GM12875 (cell line): Measurements from ENCODE around the gene AQR.

ENCODE experiments used
- H3K4me3 ChIP-seq: one replicate; pipeline ENCODE4 v1.5.1; 2011; ENCODE audit warnings: low read depth, low read length, control low read depth
- TF ChIP-seq, protein P1 (sequence below): IDR thresholded peaks from 2 replicates; pipeline ENCODE4 v1.5.1; 2011; ENCODE audit warnings: low read depth, mild to moderate bottlenecking, control low read depth, inconsistent platforms, low read length, moderate library complexity, borderline replicate concordance; ENCODE audit not compliant: insufficient read depth

The AQR gene

GRCh38 chr15:34855893-34856292 is 113.6 kb downstream of the AQR start:
- no peak overlapping the region for H3K4me3 ChIP-seq
- TF ChIP-seq, protein P1, sequence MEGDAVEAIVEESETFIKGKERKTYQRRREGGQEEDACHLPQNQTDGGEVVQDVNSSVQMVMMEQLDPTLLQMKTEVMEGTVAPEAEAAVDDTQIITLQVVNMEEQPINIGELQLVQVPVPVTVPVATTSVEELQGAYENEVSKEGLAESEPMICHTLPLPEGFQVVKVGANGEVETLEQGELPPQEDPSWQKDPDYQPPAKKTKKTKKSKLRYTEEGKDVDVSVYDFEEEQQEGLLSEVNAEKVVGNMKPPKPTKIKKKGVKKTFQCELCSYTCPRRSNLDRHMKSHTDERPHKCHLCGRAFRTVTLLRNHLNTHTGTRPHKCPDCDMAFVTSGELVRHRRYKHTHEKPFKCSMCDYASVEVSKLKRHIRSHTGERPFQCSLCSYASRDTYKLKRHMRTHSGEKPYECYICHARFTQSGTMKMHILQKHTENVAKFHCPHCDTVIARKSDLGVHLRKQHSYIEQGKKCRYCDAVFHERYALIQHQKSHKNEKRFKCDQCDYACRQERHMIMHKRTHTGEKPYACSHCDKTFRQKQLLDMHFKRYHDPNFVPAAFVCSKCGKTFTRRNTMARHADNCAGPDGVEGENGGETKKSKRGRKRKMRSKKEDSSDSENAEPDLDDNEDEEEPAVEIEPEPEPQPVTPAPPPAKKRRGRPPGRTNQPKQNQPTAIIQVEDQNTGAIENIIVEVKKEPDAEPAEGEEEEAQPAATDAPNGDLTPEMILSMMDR: no peak

DNA sequence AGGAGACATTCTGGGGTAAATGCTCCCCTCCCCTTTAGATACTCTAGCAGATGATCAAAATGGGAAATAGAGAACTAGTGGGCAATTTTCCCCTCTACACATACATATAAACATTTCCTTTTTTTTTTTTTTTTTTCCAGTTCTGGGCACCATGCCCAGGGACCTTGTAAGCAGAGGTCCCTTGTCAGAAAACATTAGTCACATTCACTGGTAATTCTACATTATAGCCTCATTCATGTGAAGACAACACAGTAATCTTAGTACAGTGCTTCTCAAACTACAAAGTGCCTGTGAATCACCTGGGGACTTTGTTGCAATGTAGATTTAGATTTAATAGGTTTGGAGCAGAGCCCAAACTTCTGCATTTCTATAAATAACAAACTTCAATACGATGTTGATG is 114.1 kb downstream of the AQR start:
- TF ChIP-seq, protein P1: no peak
- H3K4me3 ChIP-seq: no peak overlapping the region

DNA sequence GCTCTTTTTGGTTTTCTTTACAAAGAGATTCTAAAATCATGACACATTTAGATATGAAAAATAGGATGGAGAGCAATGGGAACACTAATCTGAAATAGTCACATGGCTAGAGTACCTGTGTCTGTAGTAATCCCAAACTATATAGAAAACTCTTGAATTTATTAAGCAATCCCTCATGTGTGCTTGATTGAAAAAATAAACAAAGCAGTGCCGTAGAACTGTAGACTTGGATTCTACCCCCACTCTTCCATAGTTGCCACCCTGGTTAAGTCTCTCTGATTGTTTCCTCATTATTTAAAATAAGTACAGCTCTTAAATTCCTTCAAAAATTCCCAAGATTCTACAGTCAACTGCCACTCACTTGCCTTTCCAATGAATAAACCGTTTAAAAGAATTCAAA is 115.3 kb downstream of the AQR start:
- no peak overlapping the region for H3K4me3 ChIP-seq
- TF ChIP-seq, protein P1: no peak

DNA sequence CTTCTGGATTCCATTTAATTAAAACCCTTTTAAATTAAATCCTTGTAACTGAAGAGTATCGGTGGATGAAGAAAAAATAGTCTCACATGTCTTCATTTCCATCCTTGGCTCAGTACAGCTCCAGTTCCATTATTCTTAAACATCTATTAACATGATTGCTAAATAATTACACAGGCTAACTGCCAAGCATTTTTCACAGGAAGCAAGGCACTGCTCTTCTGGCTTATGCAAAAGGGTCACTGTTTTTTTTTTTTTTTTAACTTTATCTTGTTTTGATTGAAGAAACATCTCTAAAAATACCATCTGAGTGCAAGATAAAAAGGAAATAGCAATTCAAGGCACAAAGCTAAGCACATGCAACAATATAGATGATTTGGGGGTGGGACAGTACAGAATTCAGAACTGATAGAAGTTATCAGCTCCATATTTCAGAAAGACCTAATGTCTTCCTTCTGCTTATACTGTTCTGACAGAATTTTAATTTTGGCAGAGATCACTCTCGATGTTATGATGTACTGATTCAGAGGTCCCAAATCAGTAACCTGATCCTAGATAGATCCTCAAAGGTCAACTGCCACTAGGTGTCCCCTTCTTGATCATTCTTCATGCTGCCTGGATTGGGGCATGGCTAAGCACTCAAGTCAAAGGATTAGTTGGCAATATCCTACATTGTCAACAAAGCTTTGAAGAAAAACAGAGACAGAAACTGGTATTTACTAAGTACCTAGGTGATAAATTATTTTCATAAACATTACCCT is 116.4 kb downstream of the AQR start:
- H3K4me3 ChIP-seq: no peak overlapping the region
- TF ChIP-seq, protein P1: no peak

GRCh38 chr15:34851751-34852150 is 117.8 kb downstream of the AQR start:
- H3K4me3 ChIP-seq: no peak overlapping the region
- TF ChIP-seq, protein P1: no peak

- H3K4me3 ChIP-seq: no peak overlapping the region
- TF ChIP-seq, protein P1: no peak
Observed at GRCh38 chr15:34851007-34851406, 118.5 kb downstream of the AQR start.

DNA sequence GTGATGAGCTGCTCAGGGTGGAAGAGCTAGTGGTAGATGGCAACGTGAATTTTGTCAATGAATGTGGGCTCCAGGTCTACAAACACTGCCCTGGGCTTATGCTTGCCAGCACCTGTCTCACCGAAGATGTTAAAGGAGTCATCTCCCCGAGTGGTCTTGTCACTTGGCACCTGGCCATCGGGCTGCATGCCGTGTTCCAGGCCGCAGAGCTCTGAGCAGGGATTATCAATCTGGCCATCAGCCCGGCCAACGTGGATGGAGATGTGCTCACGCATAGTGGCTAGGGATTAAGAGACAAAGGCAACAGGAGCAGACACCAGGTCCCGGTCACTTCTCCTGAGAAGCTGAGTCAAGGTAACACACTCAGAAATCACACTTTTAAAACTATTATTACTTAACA is 119.4 kb downstream of the AQR start:
- TF ChIP-seq, protein P1: no peak
- H3K4me3 ChIP-seq: no peak overlapping the region
